Gastroesophageal sphincter (tissue), 4 donors: ENCODE results near the gene SLC46A2. TPM values are rescaled to one million over a fixed set of nuclear protein-coding genes. Genes with fewer than 3 reads are reported as not detected.
A peak's percentile ranks its signal among the peaks of the same experiment; 100 is the strongest.

ENCODE experiments used
- ATAC-seq: fragments of 150-250 bp; one replicate; pipeline ENCODE4 v1.9.1; 2016; ENCODE audit warnings: mild to moderate bottlenecking, moderate library complexity
- H3K27ac ChIP-seq, 4 donors: fragments of 200-600 bp; sonication (generic) in 3 of 4; 1 replicate in 3 of 4; 2 replicates in 1 of 4; pipeline ENCODE4 v1.5.1; 2016 to 2019
- H3K27me3 ChIP-seq: fragments of 200-600 bp; sonication (generic); one replicate; pipeline ENCODE4 v1.5.1; 2019
- H3K36me3 ChIP-seq, 2 donors: fragments of 200-600 bp; sonication (generic); one replicate each; pipeline ENCODE4 v1.5.1; 2019; ENCODE audit warnings: control low read depth in 1 of 2
- H3K4me1 ChIP-seq, 3 donors: fragments of 200-600 bp; sonication (generic); 1 replicate in 2 of 3; 2 replicates in 1 of 3; pipeline ENCODE4 v1.5.1; 2016 to 2019; ENCODE audit warnings: control low read depth in 2 of 3
- H3K4me3 ChIP-seq, 2 donors: fragments of 200-600 bp; sonication (generic); one replicate each; pipeline ENCODE4 v1.5.1; 2019; ENCODE audit warnings: mild to moderate bottlenecking in 1 of 2, moderate library complexity in 1 of 2
- H3K9me3 ChIP-seq, 3 donors: fragments of 200-600 bp; sonication (generic); one replicate each; pipeline ENCODE4 v1.5.1; 2017 to 2019; ENCODE audit warnings: control low read depth in 2 of 3
- CTCF ChIP-seq, 4 experiments: fragments of 200-600 bp in 2 of 4; fragments of 450-650 bp in 2 of 4; sonication (generic) in 1 of 4; IDR thresholded peaks; one replicate each; pipeline ENCODE4 v1.5.1; 2017 to 2019; ENCODE audit warnings: antibody characterized with exemption in 4 of 4, mild to moderate bottlenecking in 2 of 4, moderate library complexity in 2 of 4
- EP300 ChIP-seq: sonication (generic); formaldehyde crosslinking; IDR thresholded peaks from one replicate; pipeline ENCODE4 v1.6.1; 2017; ENCODE audit warnings: antibody characterized with exemption, mild to moderate bottlenecking
- POLR2A ChIP-seq, 2 donors: fragments of 450-650 bp; IDR thresholded peaks; one replicate each; pipeline ENCODE4 v1.6.1; 2017; ENCODE audit warnings: antibody characterized with exemption in 2 of 2, mild to moderate bottlenecking in 2 of 2, moderate library complexity in 1 of 2
- POLR2AphosphoS5 ChIP-seq: sonication (generic); formaldehyde crosslinking; IDR thresholded peaks from one replicate; pipeline ENCODE4 v1.6.1; 2017; ENCODE audit warnings: antibody characterized with exemption
- WGBS, 2 donors: methylation state at CpG; one replicate each; pipeline ENCODE4 v1.1.5; 2018; ENCODE audit warnings: low coverage in 1 of 2; 5-methylcytosine and 5-hydroxymethylcytosine counted together
- total RNA-seq, 4 donors: library from RNA; depleted of rRNA; stranded (reverse); fragments of >200 nt; gene quantifications; one replicate each; pipeline ENCODE4 v1.1.0, GENCODE V29; 2016

SLC46A2 gene
- total RNA-seq = under 1 TPM in 1 of 4 donors, not detected in 3; 0.27 TPM

- Histone ChIP-seq H3K4me3 (peak within 1 kb of the TSS in 1 of 2 donors; percentile 38), H3K4me1 (peaks cover 0 to 11% (median 8%) of the 10 kb centered on the region in 3 donors), H3K27ac (no peak within 1 kb of the TSS), H3K27me3 (peaks cover 37% of the 10 kb centered on the region), H3K9me3 (no peaks in the 10 kb centered on the region), H3K36me3 (no peaks in the 10 kb centered on the region)
- no CpG with 5 or more reads among the region's 78 CpGs for WGBS, 2 donors
- TF ChIP-seq POLR2AphosphoS5 (no peak), EP300 (no peak)
- ATAC-seq = no peak
Observed at GRCh38 chr9:112890106-112891081, at the start of gene SLC46A2. TSS of gene SLC46A2 (minus strand) at chr9:112890876. CDS start at chr9:112890681, 195 bp downstream.

- Histone ChIP-seq H3K27ac (no peak overlapping the region), H3K9me3 (no peaks in the 10 kb centered on the region), H3K4me3 (no peak overlapping the region), H3K27me3 (peaks cover 33% of the 10 kb centered on the region), H3K36me3 (no peaks in the 10 kb centered on the region), H3K4me1 (no peaks in the 10 kb centered on the region)
- TF ChIP-seq POLR2AphosphoS5 = no peak
- TF ChIP-seq EP300 = no peak
- no peak for TF ChIP-seq POLR2A (IDR thresholded peaks at IDR 0.05)
- TF ChIP-seq CTCF (IDR thresholded peaks at IDR 0.05) = no peak
- no peak for ATAC-seq
Observed at GRCh38 chr9:112939418-112939817, 48.7 kb upstream of the SLC46A2 start.

GRCh38 chr9:112933696-112934095 is 43.0 kb upstream of the SLC46A2 start:
- peaks cover 55% of the 10 kb centered on the region for H3K27me3 ChIP-seq
- H3K4me3 ChIP-seq = no peak overlapping the region
- H3K9me3 ChIP-seq = no peaks in the 10 kb centered on the region
- H3K36me3 ChIP-seq = no peaks in the 10 kb centered on the region
- no peaks in the 10 kb centered on the region for H3K4me1 ChIP-seq
- 46 to 68% methylated on average over 2 of the region's 2 CpGs for WGBS, 2 donors
- no peak for ATAC-seq
- TF ChIP-seq CTCF (IDR thresholded peaks at IDR 0.05) (no peak), EP300 (no peak), POLR2A (IDR thresholded peaks at IDR 0.05) (no peak), POLR2AphosphoS5 (no peak)
- H3K27ac ChIP-seq = no peak overlapping the region

- Histone ChIP-seq H3K36me3 (no peaks in the 10 kb centered on the region), H3K4me3 (no peak overlapping the region), H3K9me3 (no peaks in the 10 kb centered on the region), H3K27me3 (peaks cover 28% of the 10 kb centered on the region), H3K4me1 (no peaks in the 10 kb centered on the region), H3K27ac (no peak overlapping the region)
- TF ChIP-seq CTCF (IDR thresholded peaks at IDR 0.05) (no peak), EP300 (no peak), POLR2A (IDR thresholded peaks at IDR 0.05) (no peak), POLR2AphosphoS5 (no peak)
- 17 to 26% methylated on average over 7 to 8 of the region's 8 CpGs for WGBS, 2 donors
- ATAC-seq = no peak
Observed at GRCh38 chr9:112925058-112925641, 34.5 kb upstream of the SLC46A2 start.

- no peak overlapping the region for H3K4me3 ChIP-seq
- no peaks in the 10 kb centered on the region for H3K9me3 ChIP-seq
- no peaks in the 10 kb centered on the region for H3K36me3 ChIP-seq
- TF ChIP-seq EP300 = no peak
- TF ChIP-seq POLR2AphosphoS5 = no peak
- no peak for TF ChIP-seq POLR2A (IDR thresholded peaks at IDR 0.05)
- no peak for TF ChIP-seq CTCF (IDR thresholded peaks at IDR 0.05)
- 22 to 40% methylated on average over 2 to 3 of the region's 3 CpGs for WGBS, 2 donors
- peaks cover 21% of the 10 kb centered on the region for H3K27me3 ChIP-seq
- no peaks in the 10 kb centered on the region for H3K4me1 ChIP-seq
- ATAC-seq = no peak
- H3K27ac ChIP-seq = no peak overlapping the region
Observed at GRCh38 chr9:112921549-112921948, 30.9 kb upstream of the SLC46A2 start.
